Stomach smooth muscle (tissue), 2 donors: ENCODE measurements around the gene CDC25C.

Experiments
- H3K27ac ChIP-seq: one replicate; pipeline ENCODE4 v1.7.0; 2013; ENCODE audit warnings: mild to moderate bottlenecking, low read length, inconsistent platforms
- H3K27me3 ChIP-seq, 2 donors: one replicate each; pipeline ENCODE4 v1.7.0; 2013; ENCODE audit warnings: low read length in 2 of 2; ENCODE audit not compliant: insufficient read depth in 2 of 2, control insufficient read depth in 1 of 2
- H3K36me3 ChIP-seq, 2 donors: one replicate each; pipeline ENCODE4 v1.7.0; 2013; ENCODE audit warnings: low read length in 2 of 2; ENCODE audit not compliant: control insufficient read depth in 2 of 2, insufficient read depth in 2 of 2
- H3K4me1 ChIP-seq: one replicate; pipeline ENCODE4 v1.7.0; 2013; ENCODE audit warnings: low read length; ENCODE audit not compliant: control insufficient read depth, insufficient read depth
- H3K4me3 ChIP-seq, 2 donors: one replicate each; pipeline ENCODE4 v1.7.0; 2013; ENCODE audit warnings: low read length in 2 of 2
- H3K9ac ChIP-seq, 2 donors: one replicate each; pipeline ENCODE4 v1.7.0; 2013; ENCODE audit warnings: low read length in 2 of 2, mild to moderate bottlenecking in 1 of 2
- H3K9me3 ChIP-seq, 2 donors: one replicate each; pipeline ENCODE4 v1.7.0; 2013; ENCODE audit warnings: low read length in 2 of 2; ENCODE audit not compliant: control insufficient read depth in 2 of 2
- donor health status: healthy.
- donor health status: Pancreatic carcinoma.

Gene CDC25C

GRCh38 chr5:138346889-138347288 is 15.3 kb upstream of the CDC25C start:
- Histone ChIP-seq H3K36me3 (peaks cover 35 to 55% of the 10 kb centered on the region in 2 donors), H3K4me3 (no peak overlapping the region), H3K9ac (no peak overlapping the region), H3K9me3 (peaks cover 0 to under 1% of the 10 kb centered on the region in 2 donors), H3K4me1 (no peaks in the 10 kb centered on the region), H3K27me3 (no peaks in the 10 kb centered on the region), H3K27ac (no peak overlapping the region)

- H3K9ac ChIP-seq: no peak overlapping the region
- H3K4me1 ChIP-seq: no peaks in the 10 kb centered on the region
- H3K4me3 ChIP-seq: no peak overlapping the region
- peaks cover 39 to 63% of the 10 kb centered on the region in 2 donors for H3K36me3 ChIP-seq
- no peaks in the 10 kb centered on the region for H3K9me3 ChIP-seq
- H3K27ac ChIP-seq: no peak overlapping the region
- no peaks in the 10 kb centered on the region for H3K27me3 ChIP-seq
These were observed 13.5 kb upstream of the CDC25C start for GRCh38 chr5:138344887-138345622.

GRCh38 chr5:138340008-138340407 is 8.4 kb upstream of the CDC25C start:
- Histone ChIP-seq H3K9ac (peak overlapping the region; percentile 4 to 98), H3K9me3 (no peaks in the 10 kb centered on the region), H3K27me3 (no peaks in the 10 kb centered on the region), H3K36me3 (peaks cover 9 to 20% of the 10 kb centered on the region in 2 donors), H3K4me1 (peaks cover 18% of the 10 kb centered on the region), H3K4me3 (peak overlapping the region in 1 of 2 donors; percentile 94), H3K27ac (no peak overlapping the region)

- Histone ChIP-seq H3K9ac (peak overlapping the region; percentile 95 to 98), H3K27ac (peak overlapping the region; percentile 99), H3K36me3 (peaks cover 9 to 16% of the 10 kb centered on the region in 2 donors), H3K4me3 (peak overlapping the region; percentile 94 to 97), H3K4me1 (peaks cover 18% of the 10 kb centered on the region), H3K27me3 (no peaks in the 10 kb centered on the region), H3K9me3 (no peaks in the 10 kb centered on the region)
These were observed 7.9 kb upstream of the CDC25C start for GRCh38 chr5:138339464-138339863.

GRCh38 chr5:138339091-138339456 is 7.5 kb upstream of the CDC25C start:
- Histone ChIP-seq H3K4me3 (peak overlapping the region; percentile 94 to 97), H3K27ac (peak overlapping the region; percentile 99), H3K4me1 (peaks cover 18% of the 10 kb centered on the region), H3K9me3 (no peaks in the 10 kb centered on the region), H3K9ac (peak overlapping the region; percentile 95 to 98), H3K36me3 (peaks cover 9 to 12% of the 10 kb centered on the region in 2 donors), H3K27me3 (no peaks in the 10 kb centered on the region)

GRCh38 chr5:138338411-138339090 is 6.9 kb upstream of the CDC25C start:
- Histone ChIP-seq H3K27me3 (no peaks in the 10 kb centered on the region), H3K9ac (peak overlapping the region; percentile 95 to 98), H3K4me3 (peak overlapping the region; percentile 94 to 97), H3K4me1 (peaks cover 18% of the 10 kb centered on the region), H3K36me3 (peaks cover 6 to 9% of the 10 kb centered on the region in 2 donors), H3K27ac (peak overlapping the region; percentile 99), H3K9me3 (no peaks in the 10 kb centered on the region)

GRCh38 chr5:138337685-138338410 is 6.2 kb upstream of the CDC25C start, which contains the start of gene FAM53C:
FAM53C (plus strand) TSS chr5:138338266; CDS start chr5:138341336, 3,070 bp downstream.
- no peaks in the 10 kb centered on the region for H3K9me3 ChIP-seq
- H3K36me3 ChIP-seq: peaks cover 5 to 8% of the 10 kb centered on the region in 2 donors
- H3K4me3 ChIP-seq: peak within 1 kb of the TSS; percentile 94 to 97
- H3K4me1 ChIP-seq: peaks cover 18% of the 10 kb centered on the region
- H3K27ac ChIP-seq: peak within 1 kb of the TSS; percentile 99
- H3K27me3 ChIP-seq: no peaks in the 10 kb centered on the region
- H3K9ac ChIP-seq: peak within 1 kb of the TSS; percentile 95 to 98

GRCh38 chr5:138336952-138337684 is 5.5 kb upstream of the CDC25C start:
- Histone ChIP-seq H3K4me1 (peaks cover 21% of the 10 kb centered on the region), H3K27ac (peak overlapping the region; percentile 99), H3K9me3 (no peaks in the 10 kb centered on the region), H3K27me3 (no peaks in the 10 kb centered on the region), H3K9ac (peak overlapping the region; percentile 95 to 98), H3K36me3 (peaks cover 5 to 8% of the 10 kb centered on the region in 2 donors), H3K4me3 (peak overlapping the region; percentile 94 to 97)

- no peak overlapping the region for H3K27ac ChIP-seq
- peaks cover 31% of the 10 kb centered on the region for H3K4me1 ChIP-seq
- H3K27me3 ChIP-seq: no peaks in the 10 kb centered on the region
- H3K9ac ChIP-seq: no peak overlapping the region
- no peaks in the 10 kb centered on the region for H3K9me3 ChIP-seq
- H3K36me3 ChIP-seq: no peaks in the 10 kb centered on the region
- H3K4me3 ChIP-seq: no peak overlapping the region
These were observed 3.4 kb upstream of the CDC25C start for GRCh38 chr5:138334867-138335447.
